ENCODE measurements around the gene CRYBG2. TPM values are rescaled to one million over a fixed set of nuclear protein-coding genes. Genes with fewer than 3 reads are reported as not detected.

The CRYBG2 gene
- polyA plus RNA-seq, 1 donor (not counting 4 experiments of a cell fraction or from before 2014, with no cell fraction given): 7.9 TPM

GRCh38 chr1:26317146-26317545, 36.8 kb downstream of the CRYBG2 start:
- TF ChIP-seq EZH2 (IDR thresholded peaks at IDR 0.05; ENCODE audit: low read length): no peak
- TF ChIP-seq, protein P1, sequence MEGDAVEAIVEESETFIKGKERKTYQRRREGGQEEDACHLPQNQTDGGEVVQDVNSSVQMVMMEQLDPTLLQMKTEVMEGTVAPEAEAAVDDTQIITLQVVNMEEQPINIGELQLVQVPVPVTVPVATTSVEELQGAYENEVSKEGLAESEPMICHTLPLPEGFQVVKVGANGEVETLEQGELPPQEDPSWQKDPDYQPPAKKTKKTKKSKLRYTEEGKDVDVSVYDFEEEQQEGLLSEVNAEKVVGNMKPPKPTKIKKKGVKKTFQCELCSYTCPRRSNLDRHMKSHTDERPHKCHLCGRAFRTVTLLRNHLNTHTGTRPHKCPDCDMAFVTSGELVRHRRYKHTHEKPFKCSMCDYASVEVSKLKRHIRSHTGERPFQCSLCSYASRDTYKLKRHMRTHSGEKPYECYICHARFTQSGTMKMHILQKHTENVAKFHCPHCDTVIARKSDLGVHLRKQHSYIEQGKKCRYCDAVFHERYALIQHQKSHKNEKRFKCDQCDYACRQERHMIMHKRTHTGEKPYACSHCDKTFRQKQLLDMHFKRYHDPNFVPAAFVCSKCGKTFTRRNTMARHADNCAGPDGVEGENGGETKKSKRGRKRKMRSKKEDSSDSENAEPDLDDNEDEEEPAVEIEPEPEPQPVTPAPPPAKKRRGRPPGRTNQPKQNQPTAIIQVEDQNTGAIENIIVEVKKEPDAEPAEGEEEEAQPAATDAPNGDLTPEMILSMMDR (optimal IDR thresholded peaks at IDR 0.05 in 1 of 3, IDR thresholded peaks at IDR 0.05 in 1 of 3, conservative IDR thresholded peaks at IDR 0.05 in 1 of 3; ENCODE audit: extremely low read depth in 1 of 3, insufficient read depth in 2 of 3, low read length in 3 of 3): no peak
- Histone ChIP-seq H4K20me1 (ENCODE audit: control insufficient read depth, extremely low read depth, insufficient read depth, low read length) (no peaks in the 10 kb centered on the region), H3K27ac (ENCODE audit: control insufficient read depth, insufficient read depth, low read length) (no peak overlapping the region), H3K27me3 (ENCODE audit: control insufficient read depth, extremely low read depth, insufficient read depth, low read length) (no peaks in the 10 kb centered on the region), H3K79me2 (ENCODE audit: control insufficient read depth, insufficient read depth, low read length) (no peaks in the 10 kb centered on the region), H3K9ac (ENCODE audit: control insufficient read depth, extremely low read depth, insufficient read depth, low read length) (no peak overlapping the region), H3K36me3 (ENCODE audit: control insufficient read depth in 2 of 2, extremely low read depth in 1 of 2, insufficient read depth in 2 of 2, low read length in 2 of 2) (peaks cover 0 to 5% of the 10 kb centered on the region in 2 experiments), H3K9me3 (ENCODE audit: control insufficient read depth, low read depth, low read length) (no peaks in the 10 kb centered on the region), H2AFZ (ENCODE audit: control insufficient read depth, low read length) (no peak overlapping the region), H3K4me3 (ENCODE audit: control insufficient read depth in 2 of 3, extremely low read depth in 1 of 3, insufficient read depth in 2 of 3, low read depth in 1 of 3, low read length in 3 of 3) (no peak overlapping the region), H3K9me1 (ENCODE audit: control insufficient read depth, extremely low read depth, insufficient read depth, low read length) (no peaks in the 10 kb centered on the region), H3K4me1 (ENCODE audit: control insufficient read depth, extremely low read depth, insufficient read depth, low read length) (peaks cover 7% of the 10 kb centered on the region), H3K4me2 (ENCODE audit: control insufficient read depth, extremely low read depth, insufficient read depth, low read depth, low read length) (no peak overlapping the region)
- FAIRE-seq (no peak), DNase-seq (ENCODE audit: low read depth, low spot score) (no peak)
- dilution Hi-C loops (cut with MboI; ENCODE audit: extremely low pct_ligation_motif_present, low sequenced_read_pairs): no loop called here

DNA sequence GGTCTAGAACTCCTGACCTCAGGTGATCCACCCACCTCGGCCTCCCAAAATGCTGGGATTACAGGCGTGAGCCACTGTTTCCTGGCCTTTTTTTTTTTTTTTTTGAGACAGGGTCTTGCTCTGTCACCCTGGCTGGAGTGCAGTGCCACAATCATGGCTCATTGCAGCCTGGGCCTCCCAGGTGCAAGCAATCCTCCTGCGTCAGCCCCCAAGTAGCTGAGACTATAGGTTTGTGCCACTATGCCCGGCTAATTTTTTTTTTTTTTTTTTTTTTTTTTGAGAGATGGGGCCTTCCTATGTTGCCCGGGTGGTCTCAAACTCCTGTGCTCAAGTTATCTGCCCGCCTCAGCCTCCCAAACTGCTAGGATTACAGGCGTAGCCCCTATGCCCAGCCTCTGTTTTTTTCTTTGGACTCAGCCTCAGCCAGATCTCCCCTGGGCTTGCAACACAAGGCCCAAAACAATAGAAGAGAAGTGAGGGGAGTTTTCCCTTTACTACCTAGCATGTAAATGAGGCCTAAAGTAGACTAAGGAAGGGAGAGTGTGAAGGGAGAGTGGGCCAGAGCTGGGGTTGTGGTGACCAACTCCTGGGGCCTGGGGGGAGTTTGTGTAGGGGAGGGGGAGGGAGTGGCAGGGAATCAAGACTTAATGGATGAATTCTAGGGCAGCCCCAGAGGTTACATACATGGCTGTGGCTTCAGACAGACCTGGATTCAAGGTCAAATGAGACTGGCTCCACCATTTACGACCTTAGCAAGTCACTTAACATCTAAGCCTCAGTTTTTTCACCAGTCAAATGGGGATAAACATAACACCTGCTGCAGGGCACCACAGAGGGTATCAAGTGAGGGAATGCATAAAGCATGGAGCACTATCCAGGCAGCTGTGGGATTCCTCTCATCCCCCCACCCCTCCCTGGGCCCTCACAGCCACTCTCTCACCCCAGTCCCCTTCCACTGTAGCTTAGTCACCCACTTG, 37.8 kb downstream of the CRYBG2 start:
- H3K9me3 ChIP-seq (ENCODE audit: control insufficient read depth, low read depth, low read length): no peaks in the 10 kb centered on the region
- no peak for FAIRE-seq

More for the DNA sequence above, 37.8 kb downstream of the CRYBG2 start:
- H3K4me3 ChIP-seq (ENCODE audit: control insufficient read depth in 2 of 3, extremely low read depth in 1 of 3, insufficient read depth in 2 of 3, low read depth in 1 of 3, low read length in 3 of 3): no peak overlapping the region
- DNase-seq (ENCODE audit: low read depth, low spot score): no peak
- no peak overlapping the region for H2AFZ ChIP-seq (ENCODE audit: control insufficient read depth, low read length)
- H3K4me2 ChIP-seq (ENCODE audit: control insufficient read depth, extremely low read depth, insufficient read depth, low read depth, low read length): no peak overlapping the region
- dilution Hi-C loops (cut with MboI; ENCODE audit: extremely low pct_ligation_motif_present, low sequenced_read_pairs): no loop called here
- no peak overlapping the region for H3K27ac ChIP-seq (ENCODE audit: control insufficient read depth, insufficient read depth, low read length)
- no peaks in the 10 kb centered on the region for H3K9me1 ChIP-seq (ENCODE audit: control insufficient read depth, extremely low read depth, insufficient read depth, low read length)
- no peak overlapping the region for H3K9ac ChIP-seq (ENCODE audit: control insufficient read depth, extremely low read depth, insufficient read depth, low read length)
- H4K20me1 ChIP-seq (ENCODE audit: control insufficient read depth, extremely low read depth, insufficient read depth, low read length): no peaks in the 10 kb centered on the region
- peaks cover 0 to 2% of the 10 kb centered on the region in 2 experiments for H3K36me3 ChIP-seq (ENCODE audit: control insufficient read depth in 2 of 2, extremely low read depth in 1 of 2, insufficient read depth in 2 of 2, low read length in 2 of 2)
- peaks cover 4% of the 10 kb centered on the region for H3K4me1 ChIP-seq (ENCODE audit: control insufficient read depth, extremely low read depth, insufficient read depth, low read length)
- TF ChIP-seq EZH2 (IDR thresholded peaks at IDR 0.05; ENCODE audit: low read length): no peak
- TF ChIP-seq, protein P1 (optimal IDR thresholded peaks at IDR 0.05 in 1 of 3, IDR thresholded peaks at IDR 0.05 in 1 of 3, conservative IDR thresholded peaks at IDR 0.05 in 1 of 3; ENCODE audit: extremely low read depth in 1 of 3, insufficient read depth in 2 of 3, low read length in 3 of 3): no peak
- H3K79me2 ChIP-seq (ENCODE audit: control insufficient read depth, insufficient read depth, low read length): no peaks in the 10 kb centered on the region
- no peaks in the 10 kb centered on the region for H3K27me3 ChIP-seq (ENCODE audit: control insufficient read depth, extremely low read depth, insufficient read depth, low read length)
